ENCODE data around the gene ASH1L. TPM values are rescaled to one million over a fixed set of nuclear protein-coding genes. Genes with fewer than 3 reads are reported as not detected.
"Not testable (repeated sequence)": the region's sequence is repeated elsewhere in the genome, so short reads cannot be mapped to it uniquely, and the experiment has no call there.

The ASH1L gene
- total RNA-seq, 2 experiments from 2014 or later: 22.8 to 24.0 TPM

GRCh38 chr1:155466617-155466972, 96.0 kb downstream of the ASH1L start:
- POLR2A ChIA-PET: interaction anchor here (0.6 to 0.9 kb wide), 2 partner anchors 143 to 470 kb away, joined by 3 to 6 read pairs; no protein-coding TSS in a partner anchor
- CTCF ChIA-PET: interaction anchor here (0.6 kb wide), 1 partner anchor 54 kb away, joined by 3 read pairs; no protein-coding TSS in a partner anchor

GRCh38 chr1:155463865-155464650, 98.5 kb downstream of the ASH1L start:
- CTCF ChIA-PET: no interaction called here
- POLR2A ChIA-PET: no interaction called here

DNA sequence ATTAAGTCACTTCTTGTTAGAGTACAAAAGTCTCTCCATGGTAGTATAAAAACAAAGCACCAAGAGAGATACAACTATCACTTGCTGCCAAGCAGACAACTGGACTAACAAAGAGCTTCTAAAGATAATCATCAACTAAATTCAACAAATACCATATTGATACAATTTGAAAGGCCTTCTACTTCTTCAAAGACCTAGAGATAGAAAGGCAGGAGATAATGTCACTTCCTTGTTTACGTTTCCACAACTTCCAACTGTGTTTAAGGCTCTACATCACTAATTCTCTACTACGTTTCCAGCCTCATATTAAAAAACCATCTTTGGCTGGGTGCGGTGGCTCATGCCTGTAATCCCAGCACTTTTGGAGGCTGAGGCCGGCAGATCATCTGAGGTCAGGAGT, 104.5 kb downstream of the ASH1L start:
- ChIA-PET POLR2A (no interaction called here), CTCF (no interaction called here)

GRCh38 chr1:155457266-155457665, 105.3 kb downstream of the ASH1L start:
- CTCF ChIA-PET: no interaction called here
- POLR2A ChIA-PET: no interaction called here

- POLR2A ChIA-PET: no interaction called here
- CTCF ChIA-PET: no interaction called here
Observed at GRCh38 chr1:155455588-155456195, 106.9 kb downstream of the ASH1L start.

- CTCF ChIA-PET: no interaction called here
Observed at GRCh38 chr1:155454096-155454495, 108.5 kb downstream of the ASH1L start.

GRCh38 chr1:155453141-155453540, 109.5 kb downstream of the ASH1L start:
- POLR2A ChIA-PET: no interaction called here

More at GRCh38 chr1:155454096-155454495, 108.5 kb downstream of the ASH1L start:
- POLR2A ChIA-PET: no interaction called here

GRCh38 chr1:155451199-155451598, 111.4 kb downstream of the ASH1L start:
- ChIA-PET POLR2A (no interaction called here), CTCF (no interaction called here)

More at GRCh38 chr1:155453141-155453540, 109.5 kb downstream of the ASH1L start:
- CTCF ChIA-PET: no interaction called here

DNA sequence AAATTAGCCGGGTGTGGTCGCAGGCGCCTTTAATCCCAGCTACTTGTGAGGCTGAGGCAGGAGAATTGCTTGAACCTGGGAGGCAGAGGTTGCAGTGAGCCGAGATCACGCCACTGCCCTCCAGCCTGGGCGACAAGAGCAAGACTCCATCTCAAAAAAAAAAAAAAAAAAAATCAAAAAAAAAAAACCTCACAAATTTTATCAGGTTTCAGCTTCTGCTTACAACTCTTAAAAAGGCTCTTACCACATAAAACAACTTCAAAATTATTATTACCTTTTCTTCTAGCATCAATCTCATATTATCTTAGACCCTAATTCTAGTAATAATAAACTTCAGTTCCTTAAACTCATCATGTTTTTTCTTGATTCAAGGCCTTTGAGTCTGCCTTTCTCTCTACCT, 120.2 kb downstream of the ASH1L start:
- POLR2A ChIA-PET: not testable (repeated sequence)
- CTCF ChIA-PET: interaction anchor here (0.9 kb wide), 1 partner anchor 12 kb away, joined by 7 read pairs; no protein-coding TSS in a partner anchor

GRCh38 chr1:155437405-155437804, 125.2 kb downstream of the ASH1L start:
- ChIA-PET CTCF (no interaction called here), POLR2A (no interaction called here)

DNA sequence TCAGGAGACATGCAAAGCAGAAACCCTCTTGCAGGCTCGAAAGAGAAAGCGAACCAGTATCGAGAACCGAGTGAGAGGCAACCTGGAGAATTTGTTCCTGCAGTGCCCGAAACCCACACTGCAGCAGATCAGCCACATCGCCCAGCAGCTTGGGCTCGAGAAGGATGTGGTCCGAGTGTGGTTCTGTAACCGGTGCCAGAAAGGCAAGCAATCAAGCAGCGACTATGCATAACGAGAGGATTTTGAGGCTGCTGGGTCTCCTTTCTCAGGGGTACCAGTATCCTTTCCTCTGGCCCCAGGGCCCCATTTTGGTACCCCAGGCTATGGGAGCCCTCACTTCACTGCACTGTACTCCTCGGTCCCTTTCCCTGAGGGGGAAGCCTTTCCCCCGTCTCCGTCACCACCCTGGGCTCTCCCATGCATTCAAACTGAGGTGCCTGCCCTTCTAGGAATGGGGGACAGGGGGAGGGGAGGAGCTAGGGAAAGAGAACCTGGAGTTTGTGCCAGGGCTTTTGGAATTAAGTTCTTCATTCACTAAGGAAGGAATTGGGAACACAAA, 128.7 kb downstream of the ASH1L start:
- POLR2A ChIA-PET: interaction anchor here (0.6 kb wide), 1 partner anchor 157 kb away, joined by 3 read pairs; no protein-coding TSS in a partner anchor
- CTCF ChIA-PET: not testable (repeated sequence)

- CTCF ChIA-PET: interaction anchor here (0.6 kb wide), 1 partner anchor 100 kb away, joined by 3 read pairs; no protein-coding TSS in a partner anchor
Observed at GRCh38 chr1:155433128-155433830, 129.3 kb downstream of the ASH1L start.

GRCh38 chr1:155424091-155424490, 138.5 kb downstream of the ASH1L start:
- ChIA-PET CTCF (no interaction called here), POLR2A (no interaction called here)

More at GRCh38 chr1:155433128-155433830, 129.3 kb downstream of the ASH1L start:
- POLR2A ChIA-PET: not testable (repeated sequence)

GRCh38 chr1:155420788-155421187, 141.8 kb downstream of the ASH1L start:
- CTCF ChIA-PET: interaction anchor here (0.6 kb wide), 1 partner anchor 177 kb away, joined by 3 read pairs; no protein-coding TSS in a partner anchor

GRCh38 chr1:155411840-155412239, 150.8 kb downstream of the ASH1L start:
- CTCF ChIA-PET: interaction anchor here (0.6 kb wide), 1 partner anchor 902 kb away, joined by 3 read pairs; no protein-coding TSS in a partner anchor
- POLR2A ChIA-PET: not testable (repeated sequence)

More at GRCh38 chr1:155420788-155421187, 141.8 kb downstream of the ASH1L start:
- POLR2A ChIA-PET: no interaction called here

GRCh38 chr1:155410931-155411330, 151.7 kb downstream of the ASH1L start:
- CTCF ChIA-PET: no interaction called here
- POLR2A ChIA-PET: no interaction called here

GRCh38 chr1:155396874-155397476, 165.6 kb downstream of the ASH1L start:
- CTCF ChIA-PET: interaction anchor here (0.7 kb wide), 2 partner anchors 29 to 107 kb away, joined by 4 read pairs; no protein-coding TSS in a partner anchor

DNA sequence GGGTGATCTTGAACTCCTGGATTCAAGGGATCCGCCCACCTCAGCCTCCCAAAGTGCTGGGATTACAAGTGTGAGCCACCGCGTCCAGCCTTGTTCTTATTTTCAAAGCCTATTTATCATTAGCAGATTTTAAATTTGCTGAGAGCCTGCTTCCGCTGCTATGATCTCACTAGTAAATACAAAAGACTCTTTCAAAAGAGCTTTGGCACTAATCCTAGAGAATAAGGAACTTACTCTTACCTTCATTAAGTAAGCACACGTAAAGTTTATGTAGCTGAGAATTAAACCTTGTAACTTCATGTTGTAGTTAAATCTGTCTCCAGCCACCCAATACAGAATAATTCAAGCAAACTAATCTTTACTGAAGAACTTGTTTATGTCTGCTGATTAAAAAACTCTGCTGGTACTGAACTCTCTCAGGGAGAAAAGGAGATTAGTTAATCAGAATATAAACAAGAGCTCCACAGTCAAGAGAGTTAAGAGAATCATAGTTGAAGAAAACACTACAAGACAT, 169.6 kb downstream of the ASH1L start:
- CTCF ChIA-PET: interaction anchor here (1.0 kb wide), 1 partner anchor 10 kb away, joined by 3 read pairs; no protein-coding TSS in a partner anchor
- POLR2A ChIA-PET: no interaction called here

More at GRCh38 chr1:155396874-155397476, 165.6 kb downstream of the ASH1L start:
- POLR2A ChIA-PET: no interaction called here

- ChIA-PET POLR2A (interaction anchor here (0.7 kb wide), 1 partner anchor 486 kb away, joined by 5 read pairs; no protein-coding TSS in a partner anchor), CTCF (no interaction called here)
Observed at GRCh38 chr1:155389826-155390225, 172.8 kb downstream of the ASH1L start.

All from activated CD8-positive, alpha-beta memory T cell treated with anti-CD3 and anti-CD28 coated beads for 36 hours (primary cell).